PC-3 (cell line): ENCODE data around the gene MTHFD1L. TPM values are rescaled to one million over a fixed set of nuclear protein-coding genes. Genes with fewer than 3 reads are reported as not detected.

Experiments used
- ATAC-seq: fragments of 200-7000 bp; cut with Tn5 transposase; 2 replicates; pipeline ENCODE4 v1.9.1; 2020; ENCODE audit warnings: mild to moderate bottlenecking, moderate library complexity
- BruUV-seq: library from RNA; stranded (reverse); fragments of 400-500 nt; replicated peaks from 2 replicates; lab custom pipeline; 2021; lab: Mats Ljungman, UMichigan
- CTCF ChIA-PET: fragments of 300-600 bp; sonication (Branson Sonifier 250); formaldehyde crosslinking; loops from one replicate; lab custom pipeline; 2022; ENCODE audit warnings: antibody characterized with exemption; lab: Charles Lee
- POLR2A ChIA-PET: fragments of 300-600 bp; sonication (Branson Sonifier 250); formaldehyde crosslinking; loops from one replicate; lab custom pipeline; 2022; ENCODE audit warnings: antibody characterized with exemption; ENCODE audit not compliant: unreplicated experiment; lab: Charles Lee
- DNase-seq: peaks from one replicate; pipeline ENCODE4 v3.0.0-alpha.2; 2015
- H2AFZ ChIP-seq: fragments of 300-600 bp; sonication (generic); 2 replicates; pipeline ENCODE4 v1.6.0; 2016; ENCODE audit warnings: antibody characterized with exemption, low read length
- H3F3A ChIP-seq: fragments of 300-600 bp; sonication (generic); one replicate; pipeline ENCODE4 v1.6.0; 2017; ENCODE audit warnings: antibody characterized with exemption, low read length, control low read depth, mild to moderate bottlenecking; ENCODE audit not compliant: unreplicated experiment
- H3K27ac ChIP-seq: fragments of 300-600 bp; sonication (generic); 2 replicates; pipeline ENCODE4 v1.5.1; 2016; ENCODE audit warnings: mild to moderate bottlenecking, low read length
- H3K27me3 ChIP-seq: fragments of 300-600 bp; sonication (generic); 2 replicates; pipeline ENCODE4 v1.6.1; 2016; ENCODE audit warnings: low read length, mixed read lengths
- H3K36me3 ChIP-seq: fragments of 300-600 bp; sonication (generic); 2 replicates; pipeline ENCODE4 v1.6.1; 2016; ENCODE audit warnings: low read depth, mixed run types, low read length, mixed read lengths
- H3K4me1 ChIP-seq: fragments of 300-600 bp; sonication (generic); 2 replicates; pipeline ENCODE4 v1.5.1; 2016; ENCODE audit warnings: low read length; ENCODE audit not compliant: insufficient read depth
- H3K4me2 ChIP-seq: fragments of 300-600 bp; sonication (generic); 2 replicates; pipeline ENCODE4 v1.6.0; 2016; ENCODE audit warnings: low read length
- H3K4me3 ChIP-seq: fragments of 300-600 bp; sonication (generic); 2 replicates; pipeline ENCODE4 v1.5.1; 2016; ENCODE audit warnings: mild to moderate bottlenecking, low read length, mixed read lengths
- H3K79me2 ChIP-seq: fragments of 300-600 bp; sonication (generic); 2 replicates; pipeline ENCODE4 v1.6.1; 2017; ENCODE audit warnings: low read length, mixed read lengths
- H3K9ac ChIP-seq: fragments of 300-600 bp; sonication (generic); 2 replicates; pipeline ENCODE4 v1.6.0; 2016; ENCODE audit warnings: mild to moderate bottlenecking, low read length
- H3K9me2 ChIP-seq: fragments of 300-600 bp; sonication (generic); replicated peaks from 2 replicates; pipeline ENCODE4 v1.6.1; 2016; ENCODE audit warnings: mixed run types, low read length, mixed read lengths
- H3K9me3 ChIP-seq: fragments of 300-600 bp; sonication (generic); 2 replicates; pipeline ENCODE4 v1.6.1; 2016; ENCODE audit warnings: low read length, mixed read lengths
- H4K20me1 ChIP-seq: fragments of 300-600 bp; sonication (generic); 2 replicates; pipeline ENCODE4 v1.6.1; 2016; ENCODE audit warnings: low read length, mixed read lengths
- EZH2 ChIP-seq: fragments of 300-600 bp; sonication (generic); IDR thresholded peaks from one replicate; pipeline ENCODE4 v1.6.1; 2017; ENCODE audit warnings: antibody characterized with exemption, mild to moderate bottlenecking, low read length; ENCODE audit not compliant: unreplicated experiment
- EZH2phosphoT487 ChIP-seq: fragments of 300-600 bp; sonication (generic); IDR thresholded peaks from 2 replicates; pipeline ENCODE4 v1.6.1; 2018; ENCODE audit warnings: mild to moderate bottlenecking, antibody characterized with exemption, low read length, borderline replicate concordance
- intact Hi-C: fragments of 100-400 bp; cut with micrococcal nuclease; formaldehyde crosslinking; loops from 2 replicates; pipeline ENCODE4 v1.9.0; 2023
- total RNA-seq: library from RNA; depleted of rRNA; stranded (reverse); fragments of >200 nt; gene quantifications from 2 replicates; pipeline ENCODE4 v1.2.3, GENCODE V29; 2014
- TF ChIP-seq, protein P1 (sequence below): fragments of 300-600 bp; sonication (generic); conservative IDR thresholded peaks from 2 replicates; pipeline ENCODE4 v1.5.1; 2017; ENCODE audit warnings: antibody characterized with exemption, low read depth, mild to moderate bottlenecking, low read length

Gene MTHFD1L
- total RNA-seq, 1 experiment from 2014 or later: 11.9 TPM

- Histone ChIP-seq H3K9ac (no peak overlapping the region), H2AFZ (no peak overlapping the region), H3K27ac (no peak overlapping the region), H3K9me3 (no peaks in the 10 kb centered on the region), H3F3A (no peaks in the 10 kb centered on the region), H3K27me3 (no peaks in the 10 kb centered on the region), H3K36me3 (no peaks in the 10 kb centered on the region; the same call in 1 of the 2 replicates), H3K79me2 (no peaks in the 10 kb centered on the region), H3K4me1 (peaks cover 10% of the 10 kb centered on the region), H3K9me2 (no peaks in the 10 kb centered on the region), H3K4me2 (no peak overlapping the region), H3K4me3 (no peak overlapping the region), H4K20me1 (no peaks in the 10 kb centered on the region)
- ChIA-PET POLR2A (no interaction called here), CTCF (no interaction called here)
- no peak for DNase-seq
- TF ChIP-seq, protein P1, sequence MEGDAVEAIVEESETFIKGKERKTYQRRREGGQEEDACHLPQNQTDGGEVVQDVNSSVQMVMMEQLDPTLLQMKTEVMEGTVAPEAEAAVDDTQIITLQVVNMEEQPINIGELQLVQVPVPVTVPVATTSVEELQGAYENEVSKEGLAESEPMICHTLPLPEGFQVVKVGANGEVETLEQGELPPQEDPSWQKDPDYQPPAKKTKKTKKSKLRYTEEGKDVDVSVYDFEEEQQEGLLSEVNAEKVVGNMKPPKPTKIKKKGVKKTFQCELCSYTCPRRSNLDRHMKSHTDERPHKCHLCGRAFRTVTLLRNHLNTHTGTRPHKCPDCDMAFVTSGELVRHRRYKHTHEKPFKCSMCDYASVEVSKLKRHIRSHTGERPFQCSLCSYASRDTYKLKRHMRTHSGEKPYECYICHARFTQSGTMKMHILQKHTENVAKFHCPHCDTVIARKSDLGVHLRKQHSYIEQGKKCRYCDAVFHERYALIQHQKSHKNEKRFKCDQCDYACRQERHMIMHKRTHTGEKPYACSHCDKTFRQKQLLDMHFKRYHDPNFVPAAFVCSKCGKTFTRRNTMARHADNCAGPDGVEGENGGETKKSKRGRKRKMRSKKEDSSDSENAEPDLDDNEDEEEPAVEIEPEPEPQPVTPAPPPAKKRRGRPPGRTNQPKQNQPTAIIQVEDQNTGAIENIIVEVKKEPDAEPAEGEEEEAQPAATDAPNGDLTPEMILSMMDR: no peak
- TF ChIP-seq EZH2: no peak
- TF ChIP-seq EZH2phosphoT487: no peak
- ATAC-seq: no peak
- intact Hi-C loops: no loop called here
- no TSS peak for BruUV-seq
Observed at GRCh38 chr6:151131324-151132007, 266.0 kb downstream of the MTHFD1L start.

GRCh38 chr6:151136141-151136755 lies 270.7 kb downstream of the MTHFD1L start:
- H3K4me1 ChIP-seq: peaks cover 9% of the 10 kb centered on the region; the same call in 1 of the 2 replicates
- H3K4me2 ChIP-seq: no peak overlapping the region
- H3K79me2 ChIP-seq: no peaks in the 10 kb centered on the region
- H4K20me1 ChIP-seq: no peaks in the 10 kb centered on the region
- H3K36me3 ChIP-seq: no peaks in the 10 kb centered on the region
- H3K4me3 ChIP-seq: no peak overlapping the region
- no peaks in the 10 kb centered on the region for H3K9me3 ChIP-seq
- CTCF ChIA-PET: no interaction called here
- BruUV-seq: no TSS peak
- POLR2A ChIA-PET: no interaction called here
- no peaks in the 10 kb centered on the region for H3F3A ChIP-seq
- DNase-seq (no peak), ATAC-seq (no peak)
- no peaks in the 10 kb centered on the region for H3K9me2 ChIP-seq
- H3K9ac ChIP-seq: no peak overlapping the region
- TF ChIP-seq EZH2 (no peak), EZH2phosphoT487 (no peak)
- TF ChIP-seq, protein P1: no peak
- no peaks in the 10 kb centered on the region for H3K27me3 ChIP-seq
- intact Hi-C loops: no loop called here
- H3K27ac ChIP-seq: no peak overlapping the region
- no peak overlapping the region for H2AFZ ChIP-seq

DNA sequence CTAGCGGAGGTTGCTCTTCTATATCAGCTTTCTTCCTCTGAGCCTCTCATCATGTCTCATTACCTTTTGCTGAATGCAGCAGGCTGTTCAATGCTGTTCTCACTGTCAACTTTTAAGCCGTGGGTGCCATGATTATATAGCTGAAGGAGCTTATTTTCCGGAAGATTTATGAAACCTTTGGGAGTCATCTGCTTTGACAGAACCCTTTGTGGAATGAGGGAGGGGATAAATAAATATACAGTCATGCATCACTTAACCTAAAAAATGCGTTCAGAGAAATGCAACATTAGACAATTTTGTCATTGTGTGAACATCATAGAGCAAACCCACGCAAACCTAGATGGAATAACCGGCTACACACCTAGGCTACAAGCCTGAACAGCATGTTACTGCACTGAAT lies 272.0 kb downstream of the MTHFD1L start:
- H3F3A ChIP-seq: no peaks in the 10 kb centered on the region
- H3K9me2 ChIP-seq: no peaks in the 10 kb centered on the region
- H3K4me2 ChIP-seq: 0 out of 2 replicates have a peak overlapping the region, but pooled peaks have one; percentile 22
- no TSS peak for BruUV-seq
- peak overlapping the region; percentile 63; the same call in 1 of the 2 replicates for H2AFZ ChIP-seq
- ATAC-seq (peak; percentile 65), DNase-seq (peak; percentile 53)
- no peaks in the 10 kb centered on the region for H3K9me3 ChIP-seq
- H3K4me1 ChIP-seq: peaks cover 9% of the 10 kb centered on the region; the same call in 1 of the 2 replicates
- H3K27ac ChIP-seq: 0 out of 2 replicates have a peak overlapping the region, but pooled peaks have one; percentile 2
- intact Hi-C loops: no loop called here
- H3K36me3 ChIP-seq: no peaks in the 10 kb centered on the region
- POLR2A ChIA-PET: no interaction called here
- H3K9ac ChIP-seq: no peak overlapping the region
- no peak overlapping the region for H3K4me3 ChIP-seq
- no peaks in the 10 kb centered on the region for H4K20me1 ChIP-seq
- H3K79me2 ChIP-seq: no peaks in the 10 kb centered on the region
- CTCF ChIA-PET: no interaction called here
- TF ChIP-seq EZH2phosphoT487 (no peak), EZH2 (no peak)
- TF ChIP-seq, protein P1: no peak
- no peaks in the 10 kb centered on the region for H3K27me3 ChIP-seq
